Hematopoietic multipotent progenitor cell treated with erythropoietin and hydrocortisone succinate and interleukin-3 and kit ligand, for 4 days (in vitro differentiated cells): ENCODE data around the gene RRP8.
A peak's percentile ranks its signal among the peaks of the same experiment; 100 is the strongest.

Experiments
- DNase-seq: peaks from one replicate; pipeline ENCODE4 v3.0.0-alpha.2; 2015

The RRP8 gene

GRCh38 chr11:6616596-6617250, 13.3 kb upstream of the RRP8 start:
- no peak for DNase-seq

- no peak for DNase-seq
These were observed 12.6 kb upstream of the RRP8 start for GRCh38 chr11:6615882-6616585.

DNA sequence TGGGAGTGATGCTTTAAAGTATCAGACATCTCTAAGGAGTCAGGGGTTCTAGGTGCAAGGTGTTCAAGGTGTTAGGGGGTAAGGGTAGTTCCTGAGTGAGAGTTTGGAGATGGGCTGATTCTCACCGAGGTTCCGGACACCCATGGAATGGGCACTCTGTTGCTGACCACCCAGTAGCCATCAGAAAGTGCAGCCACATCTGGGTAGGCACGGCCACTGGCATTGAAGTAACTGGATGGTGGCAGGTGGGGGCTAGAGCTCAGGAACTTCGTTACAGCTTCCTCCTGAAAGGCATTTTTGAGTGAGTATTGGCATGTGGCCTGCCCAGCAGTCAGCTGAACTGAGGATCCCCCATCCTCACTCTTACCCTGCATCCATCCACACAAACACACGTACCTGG, 11.6 kb upstream of the RRP8 start:
- DNase-seq: no peak

- no peak for DNase-seq
These were observed 11.0 kb upstream of the RRP8 start for GRCh38 chr11:6614446-6614845.

DNA sequence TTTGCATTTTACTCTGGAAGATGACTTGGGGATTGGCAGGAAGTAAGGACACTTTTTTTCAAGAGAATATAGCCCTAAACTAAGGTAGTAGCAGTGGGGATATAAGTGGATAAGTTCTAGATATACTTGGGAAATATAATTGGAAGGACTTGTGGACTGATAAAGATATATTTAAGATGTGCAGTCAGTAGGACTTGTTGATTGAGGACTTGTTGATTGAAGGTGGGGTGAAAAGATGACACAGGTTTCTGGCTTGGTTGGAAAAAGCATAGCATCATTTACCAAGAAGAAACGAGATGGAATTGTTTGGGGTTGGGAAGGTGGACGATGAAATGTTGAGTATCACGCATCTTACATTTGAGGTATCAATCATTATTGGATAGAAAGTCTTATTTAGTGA, 10.1 kb upstream of the RRP8 start:
- no peak for DNase-seq

DNA sequence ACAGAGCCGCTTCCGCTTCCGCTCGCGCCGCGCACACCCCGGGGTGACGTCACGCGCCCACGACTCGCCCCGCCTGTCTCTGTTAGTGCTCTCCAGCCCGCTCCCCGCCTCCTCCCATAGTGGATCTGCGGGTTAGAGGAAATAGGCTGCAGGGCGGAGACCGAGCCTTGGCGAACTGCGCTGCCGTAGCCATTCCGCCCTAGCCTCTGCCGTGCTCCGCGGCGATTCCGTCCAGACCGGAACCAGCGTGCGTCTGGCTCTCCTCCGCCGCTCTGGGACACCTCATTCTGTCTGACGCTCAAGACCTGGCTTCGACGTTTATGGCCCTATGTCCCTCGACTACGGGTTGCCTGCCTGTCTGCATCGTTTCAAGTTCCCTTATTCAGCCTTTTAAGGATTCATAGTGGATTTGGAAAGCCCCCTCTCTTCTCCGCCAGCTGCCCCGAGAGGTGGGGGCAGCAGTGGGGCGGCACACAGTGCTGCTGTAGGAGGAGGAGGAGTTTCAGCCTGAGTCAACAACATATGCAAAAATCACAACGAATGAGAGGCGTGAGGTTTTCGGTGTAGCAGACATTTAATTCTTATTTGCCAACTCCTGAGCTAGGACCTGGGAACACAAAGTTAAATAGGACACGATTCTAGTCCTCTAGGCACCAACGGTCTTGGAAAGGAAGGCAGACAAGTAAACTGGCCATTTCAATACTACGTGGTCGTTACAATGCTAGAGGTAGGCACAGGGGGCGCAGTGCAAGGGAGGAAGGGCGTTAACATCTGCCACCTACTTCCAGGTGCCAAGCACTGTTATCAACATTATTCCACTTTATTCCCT, 9.0 kb upstream of the RRP8 start, which contains the start of gene TAF10:
TAF10 (minus strand) TSS at position 4 of the 829 bp plus-strand sequence. CDS start 27 bp downstream, outside the sequence.
- peak; percentile 99 for DNase-seq

GRCh38 chr11:6611963-6612212, 8.5 kb upstream of the RRP8 start:
- no peak for DNase-seq

DNA sequence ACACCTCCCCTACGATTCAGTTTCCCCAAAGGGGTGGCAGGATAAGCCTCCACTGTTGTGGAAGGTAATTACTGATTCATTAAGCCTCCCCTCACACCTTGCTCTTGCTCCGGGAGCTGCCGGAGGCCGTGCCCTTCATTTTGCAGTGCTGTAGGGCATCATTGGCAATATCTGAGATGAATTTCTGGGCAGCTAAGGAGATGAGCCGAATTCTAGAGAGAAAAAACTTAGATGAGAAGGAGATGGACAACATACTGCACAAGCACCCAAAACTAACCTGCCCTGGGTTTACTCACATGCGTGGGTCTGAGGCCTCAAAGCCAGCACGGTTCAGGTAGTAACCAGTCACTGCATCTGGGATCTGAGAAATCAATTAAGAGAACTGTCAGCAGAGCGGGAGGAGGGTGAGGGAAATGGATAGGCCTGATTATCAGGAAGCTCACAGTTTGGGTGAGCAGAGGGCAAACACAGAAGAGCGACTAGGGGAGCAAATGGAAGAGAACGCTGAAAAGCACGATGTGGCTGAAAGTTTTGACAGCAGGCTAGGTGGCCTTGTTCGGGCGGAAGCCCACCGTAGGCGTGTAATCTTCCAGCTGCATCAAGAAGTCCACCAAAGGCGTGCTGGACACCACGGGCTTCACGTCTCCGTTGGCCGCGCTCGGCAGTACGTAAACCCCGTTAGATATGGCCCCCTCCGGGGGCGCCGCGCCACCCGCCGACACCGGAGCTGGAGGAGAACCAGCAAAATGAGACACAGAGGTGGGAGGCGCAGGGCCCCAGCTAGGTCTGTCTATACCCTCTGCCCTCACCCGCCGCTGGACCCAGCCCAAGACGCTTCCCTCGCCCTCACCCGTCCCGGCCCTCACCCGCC, 7.9 kb upstream of the RRP8 start:
- peak; percentile 46 for DNase-seq

- DNase-seq: no peak
These were observed 7.2 kb upstream of the RRP8 start for GRCh38 chr11:6610591-6610990.

DNA sequence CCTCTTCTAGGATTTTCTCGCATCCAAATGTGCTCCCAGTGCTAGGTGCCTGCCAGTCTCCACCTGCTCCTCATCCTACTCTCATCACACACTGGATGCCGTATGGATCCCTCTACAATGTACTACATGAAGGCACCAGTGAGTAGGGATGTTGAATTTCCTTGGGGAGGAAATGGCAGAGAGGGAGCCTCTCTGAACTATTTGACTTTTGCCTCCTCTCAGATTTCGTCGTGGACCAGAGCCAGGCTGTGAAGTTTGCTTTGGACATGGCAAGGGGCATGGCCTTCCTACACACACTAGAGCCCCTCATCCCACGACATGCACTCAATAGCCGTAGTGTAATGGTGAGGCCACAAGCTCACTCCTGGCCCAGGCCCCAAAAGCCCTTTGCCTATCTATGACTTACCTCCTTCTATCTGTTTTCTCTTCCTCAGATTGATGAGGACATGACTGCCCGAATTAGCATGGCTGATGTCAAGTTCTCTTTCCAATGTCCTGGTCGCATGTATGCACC, 6.1 kb upstream of the RRP8 start:
- no peak for DNase-seq

GRCh38 chr11:6608726-6609501, 5.5 kb upstream of the RRP8 start:
- no peak for DNase-seq

- no peak for DNase-seq
These were observed 4.6 kb upstream of the RRP8 start for GRCh38 chr11:6608011-6608410.

GRCh38 chr11:6607190-6607795, 3.9 kb upstream of the RRP8 start:
- no peak for DNase-seq

DNA sequence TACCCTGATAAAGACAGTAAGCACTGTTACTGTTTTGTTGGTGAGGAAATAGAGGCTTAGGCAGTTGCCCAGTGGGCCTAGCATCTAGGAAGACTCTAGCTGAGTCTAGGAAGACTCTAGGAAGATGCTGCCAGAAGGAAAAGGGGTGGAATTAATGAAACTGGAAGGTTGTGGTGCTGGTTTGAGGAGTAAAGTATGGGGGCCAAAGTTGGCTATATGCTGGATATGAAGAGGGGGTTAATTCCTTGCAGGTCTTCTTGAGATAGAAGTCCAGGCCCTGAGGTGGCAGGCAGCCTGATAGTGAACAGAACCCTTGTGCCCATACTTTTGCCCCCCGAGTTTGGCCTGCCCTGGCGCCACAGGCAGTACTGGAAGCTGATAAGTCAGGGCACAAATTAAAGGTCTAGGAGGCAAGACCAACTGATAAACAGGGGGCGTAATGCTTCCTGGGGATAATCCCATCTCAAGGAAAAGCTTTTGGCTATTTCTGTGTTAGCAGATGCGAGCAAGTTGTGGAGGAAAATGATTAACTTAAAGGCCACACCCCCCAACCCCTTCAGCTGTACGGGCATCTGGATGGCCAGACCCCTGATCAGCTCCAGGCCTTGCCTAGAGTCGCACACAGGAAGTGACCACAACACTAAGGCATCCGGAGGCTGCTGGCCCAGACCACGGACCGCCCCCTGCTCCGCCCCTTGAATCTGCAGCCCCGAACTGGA, 3.2 kb upstream of the RRP8 start:
- DNase-seq: peak; percentile 94

GRCh38 chr11:6604790-6605189, 1.4 kb upstream of the RRP8 start:
- DNase-seq: no peak

- DNase-seq: peak; percentile 84
These were observed 738 bp upstream of the RRP8 start for GRCh38 chr11:6604081-6604626.

- no peak for DNase-seq
These were observed 1.1 kb downstream of the RRP8 start for GRCh38 chr11:6602096-6602940.

DNA sequence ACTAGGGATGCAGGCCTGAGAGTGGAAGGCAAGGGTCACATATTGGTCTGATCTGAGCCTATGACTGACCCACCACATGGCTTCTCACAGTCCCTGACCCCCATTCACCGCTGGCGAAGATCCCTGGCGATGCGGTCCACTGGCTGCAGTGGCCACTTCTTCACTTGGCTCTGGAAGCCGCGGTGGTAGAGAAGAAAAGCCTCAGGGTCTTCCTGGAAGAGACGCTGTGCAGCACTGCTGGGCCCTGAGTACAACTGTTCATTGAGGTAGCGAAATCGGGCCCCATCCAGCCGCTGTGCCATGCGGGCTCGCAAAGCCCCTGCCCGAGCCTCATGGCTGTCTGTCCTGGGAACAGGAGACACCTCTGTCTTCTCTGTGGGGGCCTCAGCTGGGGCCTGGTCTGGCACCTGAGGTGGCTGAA, 2.4 kb downstream of the RRP8 start:
- no peak for DNase-seq

DNA sequence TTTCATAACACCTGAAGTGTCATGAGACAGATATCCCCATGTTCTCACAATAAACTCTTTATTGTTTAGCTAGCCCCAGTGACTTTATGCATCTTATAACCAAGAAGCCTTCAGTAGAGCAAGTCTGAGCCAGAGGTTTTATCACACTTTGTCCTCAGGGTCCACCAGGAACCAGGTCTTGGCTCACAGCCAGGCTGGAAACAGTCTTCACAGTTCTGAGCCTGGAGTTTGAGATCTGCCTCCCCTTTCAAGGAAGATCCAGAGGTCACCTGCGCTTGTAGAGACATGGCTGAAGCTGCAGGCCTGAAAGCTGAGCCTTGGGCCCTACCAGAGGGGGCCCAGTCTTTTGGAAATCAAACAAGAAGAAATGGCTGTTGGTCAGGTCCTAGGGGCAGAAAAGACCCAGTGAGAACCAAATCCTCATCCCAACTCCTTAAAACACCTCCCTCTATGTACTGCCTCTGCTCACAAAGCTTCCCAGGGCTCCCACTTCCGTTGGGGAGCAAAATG, 3.5 kb downstream of the RRP8 start:
- no peak for DNase-seq
